GM21717 (cell line): Measurements from ENCODE around the gene TCERG1L.
"Not testable (repeated sequence)": the region's sequence is repeated elsewhere in the genome, so short reads cannot be mapped to it uniquely, and the experiment has no call there.

Source experiments
- ATAC-seq: cut with Tn5 transposase; IDR thresholded peaks from one replicate; pipeline ENCODE4 v1.9.1; 2021; ENCODE audit warnings: mild to moderate bottlenecking, moderate library complexity; ENCODE audit not compliant: unreplicated experiment

TCERG1L gene

GRCh38 chr10:131150126-131150525 is 161.4 kb downstream of the TCERG1L start:
- ATAC-seq: no peak

DNA sequence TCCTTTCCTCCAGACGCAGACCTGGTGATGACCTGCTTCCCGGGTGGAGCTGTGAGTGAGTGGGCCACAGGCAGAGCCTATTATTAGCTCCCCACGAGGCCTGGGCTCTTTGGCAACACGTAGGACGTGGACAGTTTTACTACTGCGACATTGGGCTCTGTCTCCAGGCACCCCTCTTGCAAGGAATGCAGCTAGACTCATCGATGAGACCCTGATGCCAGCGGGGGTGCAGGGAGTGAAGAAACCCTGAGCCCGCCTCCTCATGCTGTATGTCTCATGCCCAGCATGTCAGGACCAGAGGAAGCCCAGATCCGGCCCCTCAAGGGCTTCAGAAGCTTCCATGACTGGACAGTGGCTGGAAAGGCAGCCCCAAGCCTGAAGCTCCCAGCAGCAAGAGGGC is 161.9 kb downstream of the TCERG1L start:
- ATAC-seq: no peak

GRCh38 chr10:131149111-131149510 is 162.4 kb downstream of the TCERG1L start:
- ATAC-seq: no peak

GRCh38 chr10:131148270-131148669 is 163.3 kb downstream of the TCERG1L start:
- no peak for ATAC-seq

GRCh38 chr10:131147301-131147975 is 164.1 kb downstream of the TCERG1L start:
- no peak for ATAC-seq

DNA sequence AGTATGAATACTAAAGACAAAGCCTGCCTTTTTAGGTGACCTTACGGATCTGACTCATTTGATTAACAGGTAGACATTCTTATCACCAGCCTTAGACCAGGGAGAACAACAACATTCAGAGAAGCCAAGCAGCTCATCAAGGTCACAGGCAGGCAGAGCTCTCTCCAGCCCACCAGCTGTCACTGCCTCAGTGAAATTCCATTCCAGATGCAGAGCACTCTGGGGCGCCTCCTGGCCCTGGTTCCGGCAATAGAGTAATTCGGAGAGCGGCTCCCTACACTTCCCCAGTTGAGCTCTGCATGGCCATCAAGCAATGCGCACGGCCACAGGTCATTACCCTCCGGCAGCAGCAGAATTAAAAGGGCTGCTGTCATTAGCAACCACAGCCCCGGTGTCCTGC is 164.7 kb downstream of the TCERG1L start:
- ATAC-seq: no peak

DNA sequence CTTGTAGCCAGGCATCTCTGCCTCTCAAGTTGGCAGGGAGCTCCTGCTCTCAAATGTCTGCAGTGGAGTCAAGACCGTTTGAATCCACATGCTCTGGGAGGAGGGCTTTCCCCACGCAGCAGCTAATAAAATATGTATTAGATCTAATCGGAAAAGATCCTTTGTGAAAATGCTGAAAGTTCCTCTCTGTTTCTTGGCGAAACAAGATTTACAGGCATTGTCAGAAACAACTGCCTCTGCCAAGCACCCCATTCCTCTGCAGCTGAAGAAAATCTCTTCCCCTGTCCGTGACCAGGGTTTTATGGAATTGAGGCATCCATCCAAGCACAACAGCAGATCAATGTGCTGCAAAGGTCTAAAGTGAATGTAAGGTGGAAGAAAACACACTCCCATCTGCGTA is 165.8 kb downstream of the TCERG1L start:
- no peak for ATAC-seq

- ATAC-seq: no peak
These were observed 166.7 kb downstream of the TCERG1L start for GRCh38 chr10:131144711-131145375.

- no peak for ATAC-seq
These were observed 167.3 kb downstream of the TCERG1L start for GRCh38 chr10:131144196-131144595.

- no peak for ATAC-seq
These were observed 167.9 kb downstream of the TCERG1L start for GRCh38 chr10:131143425-131144165.

DNA sequence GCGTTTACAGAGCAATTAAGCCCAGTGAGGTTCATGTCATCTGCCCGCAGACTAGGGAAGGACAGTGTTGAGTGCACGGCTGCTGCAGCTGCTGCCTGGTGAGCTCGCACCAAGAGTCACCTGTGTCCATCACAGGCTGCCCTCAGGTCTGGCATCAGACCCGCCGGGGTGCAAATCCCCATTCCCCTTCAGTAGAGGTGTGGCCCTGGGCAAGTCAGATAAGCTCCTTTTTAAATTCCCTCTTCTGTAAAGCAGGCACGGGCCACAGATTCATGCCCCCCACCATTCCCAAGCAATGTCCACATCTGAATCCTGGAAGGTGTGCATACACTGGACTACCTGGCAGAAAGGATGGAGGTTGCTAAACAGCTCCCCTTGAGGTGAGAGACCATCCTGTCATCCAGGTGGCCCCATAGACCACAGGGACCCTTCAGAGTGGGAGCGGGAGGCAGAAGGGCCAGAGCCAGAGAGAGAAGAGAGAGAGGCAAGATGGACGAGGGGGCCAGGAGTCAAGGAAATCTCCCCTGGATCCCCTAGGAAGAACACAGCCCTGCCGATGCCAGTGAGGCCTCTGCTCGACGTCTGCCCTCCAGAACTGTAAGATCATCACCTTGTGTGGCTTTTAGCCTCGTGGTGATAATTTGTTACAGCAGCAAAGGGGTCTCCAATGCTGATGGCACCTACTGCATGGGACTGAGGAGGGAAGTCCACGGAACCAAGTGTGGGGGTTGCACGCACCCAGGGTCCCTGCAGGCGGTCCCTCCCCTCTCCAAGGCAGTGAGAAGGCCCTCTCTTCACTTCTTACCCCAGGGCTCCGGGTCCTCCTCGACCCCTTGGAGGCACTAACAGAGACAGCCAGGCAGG is 168.8 kb downstream of the TCERG1L start:
- ATAC-seq: no peak

DNA sequence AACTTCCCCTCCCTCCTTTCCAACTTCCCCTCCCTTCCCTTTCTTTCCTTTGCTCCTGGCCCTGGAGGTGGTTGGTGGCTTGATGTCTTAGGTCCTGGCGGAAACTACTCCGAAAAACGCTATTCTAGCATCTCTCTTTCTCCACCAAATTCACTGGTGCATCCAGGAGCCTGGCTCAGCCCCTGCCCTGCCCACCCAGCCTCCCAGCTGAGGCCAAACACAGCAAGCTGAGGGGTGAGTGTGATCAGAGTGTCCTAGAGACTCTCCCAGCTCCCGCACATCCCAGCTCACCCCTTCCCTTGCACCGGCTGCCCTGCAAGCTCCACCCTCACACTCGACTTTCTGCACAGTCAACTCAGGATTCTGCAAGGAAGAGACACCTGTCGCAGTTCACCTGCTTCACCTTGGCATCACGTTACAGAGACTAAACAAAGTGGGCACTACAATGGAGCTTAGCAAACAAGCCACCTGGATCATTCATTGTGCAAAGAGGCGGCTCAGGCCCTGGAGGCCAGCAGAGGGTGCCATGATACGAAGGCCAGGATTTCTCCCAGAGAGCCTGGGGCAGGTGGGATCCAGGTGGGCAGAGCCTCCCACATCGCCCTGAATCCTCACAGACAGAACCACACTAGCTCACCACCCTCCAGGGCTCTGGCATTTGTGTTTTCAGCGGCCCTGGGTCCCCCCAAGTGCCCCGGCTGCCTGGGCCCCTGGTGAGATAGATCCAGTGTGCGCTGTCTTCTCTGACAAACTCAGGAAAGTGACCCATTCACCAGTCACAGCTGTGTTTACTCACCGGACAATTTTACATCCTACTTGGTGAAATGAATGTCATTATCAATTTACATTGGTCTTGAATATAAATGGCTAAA is 169.6 kb downstream of the TCERG1L start:
- ATAC-seq: no peak

- no peak for ATAC-seq
These were observed 170.3 kb downstream of the TCERG1L start for GRCh38 chr10:131141207-131141606.

DNA sequence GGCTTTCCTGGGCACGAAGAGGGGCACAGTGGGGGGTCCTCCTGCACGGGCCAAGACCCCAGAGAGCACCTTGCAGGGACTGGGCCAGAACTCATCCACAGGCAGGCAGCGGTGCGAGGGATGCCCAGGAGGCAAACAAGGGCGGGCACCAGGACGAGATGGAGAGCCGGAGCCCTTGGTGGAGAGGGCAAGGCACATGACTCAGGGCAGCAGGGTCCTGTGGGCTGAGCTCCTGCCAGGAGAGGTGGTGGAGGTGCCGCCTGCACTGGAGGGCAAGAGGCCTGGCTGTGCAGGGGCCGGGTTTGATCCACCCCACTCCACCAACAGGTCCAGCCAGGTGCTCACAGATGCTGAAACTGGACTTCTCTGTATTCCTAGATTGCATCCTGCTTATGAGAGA is 170.9 kb downstream of the TCERG1L start:
- ATAC-seq: no peak

- ATAC-seq: no peak
These were observed 174.3 kb downstream of the TCERG1L start for GRCh38 chr10:131137223-131137622.

DNA sequence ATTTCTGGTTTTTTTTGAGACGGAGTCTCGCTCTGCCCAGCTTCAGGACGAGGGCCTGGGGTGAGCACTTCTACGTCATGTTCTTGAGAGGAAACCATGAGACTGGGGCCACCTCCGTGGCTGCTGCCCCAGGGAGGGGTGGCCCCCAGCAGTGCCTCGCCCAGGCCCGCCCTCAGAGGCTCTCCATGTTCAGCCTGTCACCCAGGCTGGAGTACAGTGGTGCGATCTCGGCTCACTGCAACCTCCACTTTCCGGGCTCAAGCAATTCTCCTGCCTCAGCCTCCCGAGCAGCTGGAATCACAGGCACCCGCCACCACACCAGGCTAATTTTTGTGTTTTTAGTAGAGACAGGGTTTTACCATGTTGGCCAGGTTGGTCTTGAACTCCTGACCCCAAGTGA is 175.2 kb downstream of the TCERG1L start:
- not testable (repeated sequence) for ATAC-seq

- no peak for ATAC-seq
These were observed 175.8 kb downstream of the TCERG1L start for GRCh38 chr10:131135716-131136115.

DNA sequence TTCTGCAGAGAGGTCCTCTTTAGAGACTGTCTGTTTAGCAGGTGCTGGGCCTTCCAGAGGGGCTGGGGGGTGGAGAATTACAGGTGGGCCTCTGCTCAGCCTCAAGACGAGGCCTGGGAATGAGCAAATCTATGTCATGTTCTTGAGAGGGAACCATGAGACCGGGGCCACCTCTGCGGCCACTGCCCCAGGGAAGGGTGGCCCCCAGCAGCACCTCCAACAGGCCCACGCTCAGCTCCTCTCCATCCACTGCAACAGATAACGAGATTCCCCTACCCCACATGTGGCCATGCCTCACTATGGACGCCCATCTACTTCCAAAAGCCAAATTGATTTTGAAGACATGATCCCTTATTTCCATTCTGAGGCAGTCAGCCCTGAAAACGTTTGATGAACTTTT is 176.9 kb downstream of the TCERG1L start:
- no peak for ATAC-seq

GRCh38 chr10:131134001-131134576 is 177.4 kb downstream of the TCERG1L start:
- ATAC-seq: no peak

DNA sequence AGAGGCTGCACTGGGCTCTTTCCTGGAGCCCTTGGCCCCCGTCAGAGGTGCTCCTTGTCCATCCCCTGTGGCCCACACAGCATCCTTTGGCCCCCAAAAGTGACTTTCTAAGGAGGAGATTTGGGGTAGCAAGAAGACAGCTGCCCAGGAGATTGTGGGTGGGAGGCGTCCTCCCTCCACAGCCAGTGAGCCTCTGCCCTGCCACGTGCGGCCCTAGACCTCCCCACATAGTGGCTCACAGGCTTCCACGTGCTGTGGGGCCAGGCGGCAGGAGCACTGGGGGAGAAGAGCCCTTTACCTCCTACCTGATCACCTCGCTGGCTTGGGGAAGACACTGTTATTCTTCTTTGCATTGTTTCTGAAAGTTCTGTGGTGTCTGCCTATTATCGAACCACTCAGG is 178.8 kb downstream of the TCERG1L start:
- ATAC-seq: no peak
